IPS DF 19.7 (cell line): Measurements from ENCODE around the gene TRAF2.
A peak's percentile ranks its signal among the peaks of the same experiment; 100 is the strongest.

Source experiments
- DNase-seq: peaks from one replicate; pipeline ENCODE4 v3.0.0-alpha.2; 2013; ENCODE audit warnings: low read depth, low spot score

Gene TRAF2

GRCh38 chr9:136937186-136938001, 51.1 kb downstream of the TRAF2 start:
- no peak for DNase-seq

DNA sequence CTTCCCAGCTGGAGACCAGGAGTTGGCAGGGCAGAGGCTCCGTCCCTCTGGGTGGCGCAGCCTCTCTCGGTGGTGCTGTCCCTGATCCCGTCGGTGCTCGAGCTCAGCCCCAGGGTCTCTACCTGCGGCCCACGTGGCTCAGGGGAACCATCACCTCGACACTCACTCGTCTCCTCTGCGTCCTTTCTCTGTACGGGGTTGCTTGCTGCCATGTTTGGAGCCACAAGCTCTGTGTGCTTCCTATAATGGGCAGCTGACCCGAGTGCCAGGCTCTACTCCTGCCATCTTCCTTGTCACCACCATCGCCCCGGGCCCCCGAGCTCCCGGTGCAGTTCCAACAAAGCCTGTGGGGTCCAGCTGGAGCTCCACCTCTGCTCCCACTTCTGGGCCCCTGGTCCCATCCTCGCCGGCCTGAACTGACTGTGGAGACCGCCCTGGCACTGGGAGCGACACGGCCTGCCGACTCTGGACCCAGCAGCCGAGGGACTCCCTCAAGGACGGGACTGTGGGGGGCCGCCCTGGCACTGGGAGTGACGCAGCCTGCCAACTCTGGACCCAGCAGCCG, 53.2 kb downstream of the TRAF2 start:
- DNase-seq = no peak

DNA sequence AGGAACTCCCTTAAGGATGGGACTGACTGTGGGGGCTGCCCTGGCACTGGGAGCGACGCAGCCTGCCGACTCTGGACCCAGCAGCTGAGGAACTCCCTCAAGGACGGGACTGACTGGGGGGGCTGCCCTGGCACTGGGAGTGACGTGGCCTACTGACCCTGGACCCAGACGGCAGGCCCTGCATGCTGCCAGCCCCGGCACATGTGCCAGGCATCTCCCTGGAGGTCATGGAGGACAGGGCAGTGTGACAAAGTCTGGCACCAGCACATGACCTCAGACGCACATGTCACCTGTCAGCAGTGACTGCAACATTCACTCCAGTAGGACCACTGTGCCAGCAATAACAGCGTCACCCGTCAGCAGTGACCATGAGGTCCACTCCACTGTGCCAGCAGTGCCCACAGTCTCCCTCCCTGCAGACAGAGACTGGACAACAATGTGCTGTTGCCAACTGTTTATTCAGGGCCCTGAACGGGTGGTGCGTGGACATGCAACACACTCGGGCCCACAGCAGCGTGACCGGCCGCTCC, 53.7 kb downstream of the TRAF2 start:
- DNase-seq = no peak

GRCh38 chr9:136940526-136941230, 54.4 kb downstream of the TRAF2 start:
- no peak for DNase-seq

DNA sequence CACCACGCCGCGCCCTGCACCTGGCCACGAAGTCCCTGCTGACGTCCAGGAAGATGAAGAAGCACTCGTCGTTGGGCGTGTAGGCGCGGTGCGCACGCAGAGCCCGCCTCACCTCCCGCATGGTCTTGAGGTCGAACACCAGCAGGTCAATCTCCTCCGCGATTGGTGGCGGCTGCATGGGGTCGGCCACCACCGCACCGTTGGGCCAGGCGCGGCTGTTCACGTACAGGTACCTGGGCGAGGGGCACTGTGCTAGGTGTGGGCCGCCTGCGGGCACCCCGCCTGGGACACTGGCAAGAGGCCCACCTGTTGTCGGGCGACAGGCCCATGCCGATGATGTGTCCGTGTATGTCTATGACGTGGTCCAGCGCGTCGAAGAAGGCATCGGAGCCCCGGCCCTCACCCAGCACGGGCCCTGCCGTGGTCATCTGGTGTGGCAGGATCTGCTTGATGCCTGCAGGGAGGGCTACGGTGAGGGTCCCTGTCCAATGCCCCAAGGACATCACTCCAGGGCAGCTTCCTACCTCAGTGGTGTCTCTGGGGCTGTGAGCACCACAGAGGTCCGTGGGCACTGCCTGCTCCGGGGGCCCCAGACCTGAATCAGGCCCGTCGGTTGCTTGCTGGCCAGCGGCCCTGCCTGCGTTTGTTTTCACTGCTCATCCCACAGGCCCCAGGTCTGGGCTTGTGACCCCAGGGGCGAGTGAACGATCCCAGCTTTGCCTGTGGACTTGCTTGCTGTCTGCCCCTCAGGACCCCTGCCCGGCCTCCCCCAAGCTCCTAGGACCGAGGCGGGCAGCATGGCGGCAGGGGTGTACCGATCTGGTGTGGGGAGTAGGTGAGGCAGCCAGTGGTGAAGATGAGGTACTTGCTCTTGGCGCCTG, 55.2 kb downstream of the TRAF2 start:
- no peak for DNase-seq

GRCh38 chr9:136942112-136942880, 56.0 kb downstream of the TRAF2 start:
- no peak for DNase-seq

- DNase-seq = no peak
These were observed 56.5 kb downstream of the TRAF2 start for GRCh38 chr9:136942881-136943230.

- DNase-seq = no peak
These were observed 57.2 kb downstream of the TRAF2 start for GRCh38 chr9:136943291-136944211.

GRCh38 chr9:136944212-136944518, 57.8 kb downstream of the TRAF2 start:
- no peak for DNase-seq

- peak; percentile 56 for DNase-seq
These were observed 58.4 kb downstream of the TRAF2 start, which contains the start of the genes C8G and FBXW5 for GRCh38 chr9:136944519-136945332. C8G (plus strand) TSS chr9:136945243; CDS start chr9:136945321, 78 bp downstream. FBXW5 (minus strand) TSS chr9:136944738; CDS start chr9:136944083, 655 bp downstream.

DNA sequence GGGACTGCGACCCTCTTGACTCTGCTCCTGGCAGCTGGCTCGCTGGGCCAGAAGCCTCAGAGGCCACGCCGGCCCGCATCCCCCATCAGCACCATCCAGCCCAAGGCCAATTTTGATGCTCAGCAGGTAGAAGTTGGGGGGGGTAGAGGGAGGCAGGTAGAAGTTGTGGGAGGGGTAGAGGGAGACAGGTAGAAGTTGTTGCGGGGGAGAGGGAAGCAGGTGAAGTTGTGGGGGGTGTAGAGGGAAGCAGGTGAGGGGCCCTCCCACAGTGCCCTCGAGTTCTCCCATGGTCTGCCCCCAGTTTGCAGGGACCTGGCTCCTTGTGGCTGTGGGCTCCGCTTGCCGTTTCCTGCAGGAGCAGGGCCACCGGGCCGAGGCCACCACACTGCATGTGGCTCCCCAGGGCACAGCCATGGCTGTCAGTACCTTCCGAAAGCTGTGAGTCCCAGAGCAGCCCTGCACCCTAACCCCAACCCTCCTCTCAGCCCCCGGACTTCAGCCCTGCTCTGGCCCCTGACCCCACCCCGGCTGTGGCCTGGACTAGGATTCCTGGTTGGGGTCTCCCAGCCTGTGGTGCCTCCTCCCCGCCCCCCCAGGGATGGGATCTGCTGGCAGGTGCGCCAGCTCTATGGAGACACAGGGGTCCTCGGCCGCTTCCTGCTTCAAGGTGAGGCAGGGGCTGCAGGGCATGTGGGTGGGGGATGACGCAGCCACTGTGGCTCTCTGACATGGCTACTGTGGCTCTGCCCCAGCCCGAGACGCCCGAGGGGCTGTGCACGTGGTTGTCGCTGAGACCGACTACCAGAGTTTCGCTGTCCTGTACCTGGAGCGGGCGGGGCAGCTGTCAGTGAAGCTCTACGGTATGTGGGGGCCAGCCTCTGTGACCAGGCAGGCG, 59.3 kb downstream of the TRAF2 start:
- no peak for DNase-seq

DNA sequence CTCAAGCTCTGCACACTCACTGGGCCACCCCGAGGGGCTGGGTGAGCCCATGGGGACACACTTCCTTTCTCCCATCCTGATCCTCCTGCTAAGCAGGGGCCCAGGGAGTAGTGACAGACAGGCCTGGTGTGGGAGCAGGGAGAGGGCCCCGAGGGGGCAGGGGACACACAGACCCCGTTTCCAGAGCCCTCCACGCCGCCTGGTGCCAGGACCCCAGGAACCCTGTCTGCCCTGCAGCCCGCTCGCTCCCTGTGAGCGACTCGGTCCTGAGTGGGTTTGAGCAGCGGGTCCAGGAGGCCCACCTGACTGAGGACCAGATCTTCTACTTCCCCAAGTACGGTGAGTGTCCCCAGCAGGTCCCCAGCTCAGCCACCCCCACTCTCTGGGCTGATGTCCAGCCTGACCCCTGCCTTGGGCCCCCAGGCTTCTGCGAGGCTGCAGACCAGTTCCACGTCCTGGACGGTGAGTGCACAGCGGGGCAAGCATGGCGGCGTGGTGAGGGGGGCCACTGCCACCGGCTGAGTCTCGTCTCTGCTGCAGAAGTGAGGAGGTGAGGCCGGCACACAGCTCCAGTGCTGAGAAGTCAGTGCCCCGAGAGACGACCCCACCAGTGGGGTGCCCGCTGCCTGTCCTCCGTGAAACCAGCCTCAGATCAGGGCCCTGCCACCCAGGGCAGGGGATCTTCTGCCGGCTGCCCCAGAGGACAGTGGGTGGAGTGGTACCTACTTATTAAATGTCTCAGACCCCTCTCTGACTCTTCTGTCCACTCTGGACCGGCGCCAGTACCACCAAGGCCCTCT, 60.1 kb downstream of the TRAF2 start:
- DNase-seq = no peak

DNA sequence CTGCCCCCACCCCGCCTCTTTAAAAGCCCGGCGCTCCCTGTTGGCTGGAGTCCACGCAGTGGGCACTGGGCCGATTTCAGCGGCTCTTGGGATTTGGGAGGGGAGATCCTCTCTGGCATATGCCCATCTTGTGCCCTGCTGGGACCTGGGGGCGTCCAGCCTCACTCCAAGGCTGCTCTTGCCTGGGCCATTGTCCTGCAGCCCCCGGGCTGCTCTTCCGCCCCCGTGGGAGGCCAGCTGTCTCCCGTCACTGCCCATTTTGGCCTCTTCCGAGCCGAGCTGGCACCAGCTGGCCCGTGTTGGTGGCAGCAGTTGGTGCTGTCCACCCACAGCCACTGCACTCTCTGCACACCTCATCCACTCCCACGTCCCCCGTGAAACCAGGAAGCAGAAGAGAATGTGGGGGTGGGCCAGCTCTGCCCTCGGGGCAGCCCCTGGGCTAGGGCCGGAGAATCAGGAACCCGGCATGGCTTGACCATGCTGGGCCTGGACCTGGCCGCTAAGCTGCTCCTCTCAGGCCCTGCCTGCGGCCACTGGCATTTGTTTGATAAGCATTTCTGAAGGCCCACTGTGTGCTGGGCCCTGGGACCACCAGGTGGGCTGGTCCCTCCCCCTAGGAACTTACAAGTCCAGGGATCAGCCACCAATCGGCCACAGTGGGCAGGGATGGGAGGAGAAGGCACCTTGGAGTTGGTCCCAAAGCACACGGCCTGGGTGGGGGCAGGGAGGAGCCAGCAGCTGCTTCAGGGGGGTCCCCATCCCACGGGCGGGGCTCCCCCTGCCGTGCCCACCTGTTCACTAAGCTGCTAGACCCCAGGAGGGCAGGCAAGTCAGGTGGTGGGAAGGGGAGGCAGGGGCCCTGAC, 60.9 kb downstream of the TRAF2 start:
- DNase-seq = no peak

DNA sequence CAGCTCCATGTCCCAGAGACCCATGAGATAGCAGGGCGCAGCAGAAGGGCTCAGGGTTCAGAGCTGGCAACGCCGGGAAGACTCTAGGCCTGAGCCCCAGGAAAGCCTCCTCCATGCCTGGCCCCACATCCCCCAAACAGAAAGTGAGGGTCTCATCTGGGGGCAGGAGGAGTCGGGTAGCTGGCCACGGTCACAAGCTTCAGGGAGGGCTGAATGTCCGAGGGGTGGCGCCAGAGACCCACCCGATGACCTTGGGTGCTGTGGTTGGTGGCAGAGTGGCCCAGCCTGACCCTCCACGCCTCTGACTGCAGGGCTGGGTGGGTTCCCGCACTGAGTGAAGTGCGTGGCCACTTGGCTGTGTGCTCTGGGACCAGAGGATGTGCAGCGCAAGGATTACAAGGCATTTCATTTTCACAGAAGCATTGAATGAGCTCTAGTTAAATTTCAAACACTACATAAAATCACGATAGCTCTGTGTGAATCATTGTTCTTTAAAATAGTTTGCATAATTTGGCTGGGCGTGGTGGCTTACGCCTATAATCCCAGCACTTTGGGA, 61.7 kb downstream of the TRAF2 start:
- no peak for DNase-seq

GRCh38 chr9:136949239-136949816, 63.0 kb downstream of the TRAF2 start:
- DNase-seq = no peak
